NB4 (cell line): ENCODE measurements around the gene ZNF83.

ENCODE experiments used
- CTCF ChIP-seq: IDR thresholded peaks from one replicate; pipeline ENCODE4 v1.5.1; 2012; ENCODE audit warnings: low read depth, low read length
- MYC ChIP-seq: IDR thresholded peaks from 2 replicates; pipeline ENCODE4 v1.6.1; 2011; ENCODE audit warnings: low read depth, low read length
- POLR2A ChIP-seq: IDR thresholded peaks from 2 replicates; pipeline ENCODE4 v1.6.1; 2011; ENCODE audit warnings: mild to moderate bottlenecking; ENCODE audit not compliant: insufficient read length; ENCODE audit errors: extremely low read depth
- TF ChIP-seq, protein P1 (sequence below): IDR thresholded peaks from 2 replicates; pipeline ENCODE4 v1.6.1; 2011; ENCODE audit warnings: low read depth, low read length

- TF ChIP-seq CTCF (no peak), POLR2A (no peak), MYC (no peak)
- TF ChIP-seq, protein P1, sequence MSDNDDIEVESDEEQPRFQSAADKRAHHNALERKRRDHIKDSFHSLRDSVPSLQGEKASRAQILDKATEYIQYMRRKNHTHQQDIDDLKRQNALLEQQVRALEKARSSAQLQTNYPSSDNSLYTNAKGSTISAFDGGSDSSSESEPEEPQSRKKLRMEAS, result no peak
Measured at GRCh38 chr19:52673014-52673413, 34.9 kb upstream of the ZNF83 start.
